HG02759 (cell line): ENCODE results near the gene PKN3.

Experiments
- ATAC-seq: cut with Tn5 transposase; IDR thresholded peaks from one replicate; pipeline ENCODE4 v1.9.1; 2021; ENCODE audit warnings: mild to moderate bottlenecking, moderate library complexity; ENCODE audit not compliant: unreplicated experiment

The PKN3 gene

DNA sequence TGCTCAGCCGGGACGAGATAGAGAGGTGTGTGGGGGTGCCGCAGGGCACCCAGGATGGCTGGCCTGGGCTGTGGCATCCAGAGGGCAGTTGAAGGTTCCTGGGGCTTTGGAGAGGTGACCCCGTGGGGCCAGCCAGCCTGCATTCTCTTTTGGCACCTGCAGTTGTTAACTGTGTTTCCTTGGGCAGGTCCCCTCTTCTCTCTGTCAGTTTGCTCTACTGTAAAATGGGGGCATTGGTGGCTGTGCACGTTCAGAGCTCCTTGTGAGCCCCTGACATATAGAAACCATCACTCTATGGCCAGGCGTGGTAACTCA is 13.1 kb downstream of the PKN3 start:
- ATAC-seq: no peak

DNA sequence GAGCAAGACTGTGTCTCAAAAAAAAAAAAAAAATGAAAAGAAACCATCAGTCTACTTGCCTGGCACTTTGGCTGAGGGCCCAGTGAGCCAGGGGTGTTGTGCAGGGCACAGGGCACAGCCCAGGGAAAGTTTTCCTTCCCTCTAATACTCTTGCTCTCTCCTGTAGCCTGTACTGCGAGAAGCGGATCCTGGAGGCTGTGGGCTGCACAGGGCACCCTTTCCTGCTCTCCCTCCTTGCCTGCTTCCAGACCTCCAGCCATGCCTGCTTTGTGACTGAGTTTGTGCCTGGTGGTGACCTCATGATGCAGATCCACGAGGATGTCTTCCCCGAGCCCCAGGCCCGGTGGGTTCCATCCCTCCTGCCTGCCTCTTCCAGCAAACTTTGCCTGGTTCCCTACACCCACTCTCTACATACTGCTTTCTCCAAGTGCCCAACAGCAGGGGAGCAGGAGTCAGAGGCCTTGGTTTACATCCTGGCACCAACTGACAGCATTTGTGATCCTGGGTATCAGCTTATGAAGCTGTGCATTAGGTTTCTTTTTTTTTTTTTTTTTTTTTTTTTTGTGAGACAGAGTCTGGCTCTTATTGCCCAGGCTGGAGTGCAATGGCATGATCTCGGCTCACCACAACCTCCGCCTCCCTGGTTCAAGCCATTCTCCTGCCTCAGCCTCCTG is 14.4 kb downstream of the PKN3 start:
- no peak for ATAC-seq

DNA sequence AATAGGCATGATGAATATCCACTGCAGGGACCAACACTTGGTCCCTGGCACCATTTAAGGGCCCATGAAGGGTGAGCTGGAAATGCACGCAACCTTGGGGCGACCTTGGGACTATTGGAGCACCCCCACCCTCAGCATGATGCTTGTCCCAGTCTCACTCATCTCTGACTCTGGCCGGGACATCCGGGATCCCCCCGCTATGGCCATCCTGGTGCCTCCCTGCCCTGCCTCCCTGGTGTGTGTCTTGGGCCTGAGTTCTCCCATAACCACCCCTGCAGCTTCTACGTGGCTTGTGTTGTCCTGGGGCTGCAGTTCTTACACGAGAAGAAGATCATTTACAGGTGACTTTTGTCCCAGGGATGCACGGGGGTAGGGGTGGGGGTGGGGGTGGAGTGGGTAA is 15.7 kb downstream of the PKN3 start:
- no peak for ATAC-seq

DNA sequence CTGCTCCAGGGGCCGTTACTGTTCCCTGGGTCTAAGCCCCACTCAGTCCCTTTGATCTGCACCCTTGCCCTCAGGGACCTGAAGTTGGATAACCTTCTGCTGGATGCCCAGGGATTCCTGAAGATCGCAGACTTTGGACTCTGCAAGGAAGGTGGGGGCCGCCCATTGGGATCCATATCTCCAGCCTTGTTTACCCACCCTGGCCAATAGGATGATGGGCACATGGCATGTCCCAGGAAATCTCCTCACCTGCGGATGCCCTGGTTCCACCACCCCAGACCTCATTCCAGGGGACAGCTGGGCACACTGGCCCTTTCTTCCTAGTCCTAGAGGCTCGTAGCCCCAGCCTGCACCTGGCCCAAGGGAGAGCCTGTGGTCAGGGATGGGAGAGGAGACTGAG is 16.2 kb downstream of the PKN3 start:
- no peak for ATAC-seq

DNA sequence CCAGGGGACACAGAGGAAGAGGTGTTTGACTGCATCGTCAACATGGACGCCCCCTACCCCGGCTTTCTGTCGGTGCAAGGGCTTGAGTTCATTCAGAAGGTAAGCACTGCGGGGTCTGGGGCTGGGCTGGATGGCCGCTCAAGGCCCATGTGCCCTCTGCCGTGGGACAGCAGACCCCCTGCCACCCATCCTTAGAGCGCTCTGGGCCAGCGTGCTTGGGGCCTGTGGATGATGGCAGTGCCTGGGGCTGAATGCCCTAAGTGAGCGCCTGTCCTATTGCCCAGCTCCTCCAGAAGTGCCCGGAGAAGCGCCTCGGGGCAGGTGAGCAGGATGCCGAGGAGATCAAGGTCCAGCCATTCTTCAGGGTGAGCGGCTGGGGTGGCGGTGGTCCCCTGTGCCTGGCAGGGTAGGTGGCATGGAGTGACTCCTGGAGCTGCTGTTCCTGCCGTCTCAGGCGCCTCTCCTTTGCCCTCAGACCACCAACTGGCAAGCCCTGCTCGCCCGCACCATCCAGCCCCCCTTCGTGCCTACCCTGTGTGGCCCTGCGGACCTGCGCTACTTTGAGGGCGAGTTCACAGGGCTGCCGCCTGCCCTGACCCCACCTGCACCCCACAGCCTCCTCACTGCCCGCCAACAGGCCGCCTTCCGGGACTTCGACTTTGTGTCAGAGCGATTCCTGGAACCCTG is 17.8 kb downstream of the PKN3 start:
- no peak for ATAC-seq

DNA sequence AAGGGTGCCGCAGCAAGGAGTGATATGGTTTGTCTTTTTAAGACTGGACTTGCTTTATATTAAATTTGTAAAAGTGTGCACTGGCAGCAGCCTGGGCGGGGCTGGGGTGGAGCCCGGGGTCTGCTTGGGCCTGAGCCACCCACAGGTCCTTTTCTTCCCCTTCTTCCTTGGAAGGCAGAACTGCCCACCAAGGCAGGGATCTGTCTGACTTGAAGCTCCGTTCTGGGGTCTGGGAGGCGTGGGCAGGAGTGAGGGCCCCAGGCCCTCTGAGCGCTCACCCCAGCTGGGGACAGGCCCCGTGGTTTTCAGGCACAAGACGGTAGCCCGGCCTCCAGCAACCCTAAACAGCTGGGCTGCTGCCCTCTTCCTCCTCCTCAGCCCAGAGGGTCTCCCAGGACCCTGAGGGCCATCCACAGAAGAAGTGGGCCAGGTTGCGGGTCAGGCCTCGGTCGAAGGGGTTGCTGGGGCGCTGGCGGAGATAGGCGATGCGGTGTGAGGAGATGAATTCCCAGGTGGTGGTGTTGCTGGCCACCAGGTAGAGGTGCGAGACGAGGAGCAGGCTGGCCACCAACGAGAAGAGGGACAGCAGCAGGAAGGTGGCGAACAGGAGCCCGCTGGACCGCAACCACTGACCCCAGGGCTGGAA is 18.7 kb downstream of the PKN3 start:
- no peak for ATAC-seq

DNA sequence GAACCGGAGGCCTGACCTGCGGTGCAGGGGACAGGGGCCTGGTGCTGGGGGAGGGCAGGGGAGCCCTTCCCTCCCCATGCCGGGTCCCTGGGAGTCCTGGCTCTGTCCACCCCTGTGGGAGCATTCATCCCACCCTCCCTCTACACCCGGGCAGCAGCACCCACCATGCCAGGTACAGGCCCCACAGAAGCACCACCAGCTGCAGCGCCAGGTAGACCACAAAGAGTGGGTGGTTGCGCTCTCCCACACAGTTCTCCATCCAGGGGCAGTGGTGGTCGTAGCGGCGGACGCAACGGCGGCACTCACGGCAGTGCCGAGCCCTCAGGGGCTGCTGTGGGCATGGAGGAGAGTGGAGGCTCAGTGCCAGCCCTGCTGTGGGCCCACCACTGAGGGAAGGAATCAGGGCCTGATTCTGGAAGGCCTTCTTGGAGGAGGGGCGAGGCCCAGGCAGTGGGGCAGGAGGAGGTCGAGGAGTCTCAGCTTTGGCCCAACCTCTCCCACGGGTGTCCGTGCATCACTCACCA is 19.2 kb downstream of the PKN3 start:
- ATAC-seq: no peak

DNA sequence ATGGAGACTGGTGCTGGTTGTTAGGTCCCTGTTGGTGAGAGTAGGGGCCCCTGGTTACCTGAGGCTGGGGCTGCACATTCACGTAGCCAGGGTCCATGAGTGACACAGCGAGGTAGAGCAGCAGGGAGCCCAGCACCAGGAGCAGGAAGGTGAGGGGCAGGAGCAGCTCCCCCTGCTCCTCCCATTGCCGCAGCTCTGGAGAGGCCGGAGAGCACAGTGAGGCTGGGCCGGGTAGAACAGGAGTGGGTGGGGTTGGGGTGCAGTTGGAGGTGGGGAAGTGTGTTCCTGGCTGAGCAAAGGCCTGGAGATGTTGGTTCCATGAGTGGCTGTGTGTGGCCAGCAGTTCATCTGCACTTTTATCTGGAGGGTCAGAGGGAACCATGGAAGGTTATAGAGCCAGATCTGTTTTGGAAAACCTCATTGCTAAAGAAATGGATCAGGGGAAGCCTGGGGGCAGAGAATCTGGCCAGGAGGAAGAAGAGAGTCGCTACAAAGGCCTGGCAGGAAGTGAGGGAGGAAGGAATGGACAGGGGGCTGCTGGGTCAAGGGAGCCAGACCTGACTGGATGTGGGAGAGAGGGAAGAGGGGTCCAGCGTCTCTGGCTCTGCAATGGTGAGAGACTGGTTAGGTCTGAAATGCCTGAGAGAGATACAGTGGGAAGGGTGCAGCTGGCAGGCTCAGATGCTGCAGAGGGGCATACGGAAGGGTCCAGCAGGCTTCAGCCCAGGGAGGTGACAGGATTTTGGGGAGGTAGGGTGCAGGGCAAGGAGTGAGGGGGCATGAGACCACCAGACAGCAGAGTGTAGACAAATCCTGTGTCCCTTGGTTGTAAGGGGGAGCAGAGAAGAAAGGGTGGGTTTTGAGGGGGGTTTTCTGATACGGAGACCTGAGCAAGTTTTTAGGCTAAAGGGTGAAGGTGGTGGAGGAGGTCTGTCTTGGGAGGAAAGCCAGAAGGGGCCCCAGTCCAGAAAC is 20.4 kb downstream of the PKN3 start:
- ATAC-seq: no peak

DNA sequence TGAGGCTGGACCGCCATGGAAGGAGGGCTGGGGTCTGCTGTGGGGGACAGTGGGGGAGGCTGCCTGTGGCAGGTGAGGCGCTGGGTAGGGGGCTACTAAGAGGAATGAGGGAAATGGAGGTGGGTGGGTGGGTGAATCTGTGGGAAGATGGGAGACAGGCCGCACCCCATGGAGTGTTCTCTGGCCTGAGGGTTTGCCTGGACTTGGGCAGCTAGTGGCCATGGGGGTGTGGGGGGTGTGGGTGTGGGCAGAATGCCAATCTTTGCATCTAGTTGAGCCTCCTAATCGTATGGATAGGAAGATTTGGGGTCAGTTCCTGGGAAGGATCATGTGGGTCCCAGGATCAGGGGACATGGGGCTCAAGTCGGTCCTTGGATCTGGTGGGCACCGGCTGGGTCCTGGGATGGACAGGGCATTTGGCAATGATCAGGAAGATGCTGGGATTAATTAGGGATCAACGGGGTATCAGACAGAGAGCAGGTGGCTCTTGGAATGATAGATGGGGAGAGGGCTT is 21.1 kb downstream of the PKN3 start:
- ATAC-seq: no peak

DNA sequence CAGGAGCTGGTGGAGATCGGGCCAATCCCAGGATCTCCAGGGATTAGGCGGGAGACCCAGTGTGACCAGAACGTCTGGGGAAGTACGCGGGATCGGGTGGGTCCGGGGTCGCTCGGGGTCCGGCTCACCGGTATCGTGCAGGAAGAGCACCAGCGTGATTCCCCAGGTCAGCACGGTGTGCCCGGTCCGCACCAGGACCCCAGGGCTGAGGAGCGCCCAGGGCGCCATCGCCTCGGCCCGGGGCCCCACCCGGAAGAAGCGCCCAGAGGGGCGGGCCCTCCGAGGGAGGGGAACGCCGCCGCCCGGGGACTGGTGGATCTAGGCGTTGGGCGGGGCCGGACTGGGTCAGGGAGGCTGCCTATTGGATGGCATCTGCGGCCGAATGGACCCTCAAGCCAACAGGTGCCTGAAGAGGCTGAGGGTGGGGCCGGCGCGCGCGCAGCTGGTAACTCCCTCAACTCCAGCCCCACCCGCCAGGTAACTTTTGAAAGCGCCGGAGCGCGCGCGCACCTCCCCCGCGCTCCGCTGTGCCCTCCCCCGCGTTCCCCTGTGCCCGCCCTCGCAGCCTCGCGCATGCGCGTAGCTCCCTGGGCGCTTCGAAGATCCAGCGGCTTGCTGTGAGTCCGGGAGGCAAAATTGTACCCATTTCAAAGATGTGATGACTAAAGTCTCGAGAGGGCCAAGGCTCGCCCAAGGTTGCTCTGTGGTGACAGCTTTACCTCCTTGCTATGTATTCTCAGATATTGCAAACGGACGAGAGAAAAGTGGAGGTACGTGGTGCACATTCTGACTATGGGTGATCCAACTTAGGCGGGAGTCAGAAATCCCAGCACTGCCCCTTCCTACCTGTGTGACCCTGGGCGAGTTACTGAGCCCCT is 21.8 kb downstream of the PKN3 start, which contains the start of gene ZDHHC12:
Gene ZDHHC12 (minus strand): TSS at position 262 of the 878 bp plus-strand sequence. CDS start 34 bp downstream, at position 228.
- peak; percentile 95 for ATAC-seq

DNA sequence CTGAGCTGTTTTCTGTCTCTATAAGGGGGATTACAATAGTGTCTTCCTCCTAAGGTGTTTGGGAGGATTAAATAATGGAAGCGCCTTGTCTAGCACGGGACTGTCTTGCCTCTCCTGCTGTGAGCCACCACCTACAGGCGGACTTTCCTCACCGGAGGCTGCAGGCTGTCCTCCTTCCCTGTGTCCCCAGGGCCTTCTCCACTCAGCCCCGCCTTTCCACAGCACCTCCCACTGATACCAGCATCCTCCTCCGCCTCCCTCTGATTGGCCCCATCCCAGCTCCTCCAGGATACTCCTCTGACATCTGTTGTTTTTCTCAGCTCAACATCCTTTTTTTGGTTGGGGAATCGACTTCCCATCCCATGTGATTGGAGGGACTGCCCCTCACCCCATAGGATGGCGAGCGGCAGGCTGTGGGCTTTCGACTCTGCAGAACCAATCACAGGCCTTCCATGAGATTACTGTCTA is 22.5 kb downstream of the PKN3 start:
- no peak for ATAC-seq

DNA sequence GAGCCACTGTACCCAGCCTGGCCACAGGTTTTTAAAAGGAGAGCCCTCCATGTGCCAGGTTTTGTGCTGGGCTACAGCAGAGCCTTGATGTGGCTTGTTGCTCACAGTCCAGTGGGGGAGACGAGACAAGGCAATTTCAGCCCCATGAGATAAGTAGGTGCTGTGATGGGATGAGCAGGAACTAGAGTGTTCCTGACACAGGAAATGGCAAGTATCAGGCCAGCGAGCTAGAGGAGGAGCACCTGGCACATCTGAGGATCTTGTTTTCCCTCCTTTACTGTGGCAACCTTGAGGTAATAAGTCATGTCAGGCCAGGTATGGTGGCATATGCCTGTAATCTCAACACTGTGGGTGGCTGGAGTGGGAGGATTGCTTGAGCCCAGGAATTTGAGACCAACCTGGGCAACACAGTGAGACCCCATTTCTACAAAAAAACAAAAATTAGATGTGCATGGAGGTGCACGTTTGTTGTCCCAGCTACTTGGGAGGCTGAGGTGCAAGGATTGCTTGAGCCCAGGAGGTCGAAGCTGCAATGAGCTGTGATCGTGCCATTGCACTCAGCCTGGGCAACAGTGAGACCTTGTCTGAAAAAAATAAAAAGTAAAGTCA is 25.4 kb downstream of the PKN3 start:
- no peak for ATAC-seq

DNA sequence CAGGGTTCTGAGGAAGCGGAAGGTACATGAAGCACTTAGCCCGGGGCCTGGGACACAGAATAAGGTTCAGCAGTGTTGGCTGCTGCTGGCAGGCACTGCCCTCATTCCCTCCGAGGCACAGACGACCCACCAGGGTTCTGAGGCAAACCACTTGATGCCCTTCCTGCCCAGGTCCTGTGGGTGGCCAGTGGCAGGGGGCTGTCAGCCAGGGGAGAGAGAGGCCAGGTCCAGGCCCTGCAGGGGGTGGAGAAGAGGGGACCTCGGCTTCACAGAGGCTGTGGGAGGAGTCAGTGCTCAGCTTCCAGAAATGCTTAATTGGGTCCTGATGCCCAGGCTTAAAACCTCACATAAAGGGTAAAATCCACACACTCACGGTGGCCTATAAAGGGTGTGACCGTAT is 26.0 kb downstream of the PKN3 start:
- no peak for ATAC-seq

DNA sequence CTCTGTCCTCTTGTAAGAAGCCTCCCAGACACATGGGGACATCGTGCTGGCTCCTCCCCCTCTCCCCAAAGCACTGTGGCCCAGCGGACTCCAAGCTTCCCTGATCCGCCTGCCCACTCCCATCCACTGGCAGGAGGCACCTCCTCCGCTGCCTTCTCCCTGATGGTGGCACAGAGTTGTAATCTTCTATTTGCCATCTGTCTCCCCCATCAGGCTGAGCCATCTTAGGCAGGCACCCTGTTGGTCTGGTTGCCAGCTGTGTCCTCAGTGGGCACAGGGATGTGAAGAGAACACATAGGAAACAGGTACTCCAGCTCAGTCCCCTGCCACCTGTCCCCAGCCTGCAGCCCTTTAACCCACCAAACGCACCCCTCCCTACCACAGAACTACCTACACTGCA is 27.0 kb downstream of the PKN3 start:
- no peak for ATAC-seq

DNA sequence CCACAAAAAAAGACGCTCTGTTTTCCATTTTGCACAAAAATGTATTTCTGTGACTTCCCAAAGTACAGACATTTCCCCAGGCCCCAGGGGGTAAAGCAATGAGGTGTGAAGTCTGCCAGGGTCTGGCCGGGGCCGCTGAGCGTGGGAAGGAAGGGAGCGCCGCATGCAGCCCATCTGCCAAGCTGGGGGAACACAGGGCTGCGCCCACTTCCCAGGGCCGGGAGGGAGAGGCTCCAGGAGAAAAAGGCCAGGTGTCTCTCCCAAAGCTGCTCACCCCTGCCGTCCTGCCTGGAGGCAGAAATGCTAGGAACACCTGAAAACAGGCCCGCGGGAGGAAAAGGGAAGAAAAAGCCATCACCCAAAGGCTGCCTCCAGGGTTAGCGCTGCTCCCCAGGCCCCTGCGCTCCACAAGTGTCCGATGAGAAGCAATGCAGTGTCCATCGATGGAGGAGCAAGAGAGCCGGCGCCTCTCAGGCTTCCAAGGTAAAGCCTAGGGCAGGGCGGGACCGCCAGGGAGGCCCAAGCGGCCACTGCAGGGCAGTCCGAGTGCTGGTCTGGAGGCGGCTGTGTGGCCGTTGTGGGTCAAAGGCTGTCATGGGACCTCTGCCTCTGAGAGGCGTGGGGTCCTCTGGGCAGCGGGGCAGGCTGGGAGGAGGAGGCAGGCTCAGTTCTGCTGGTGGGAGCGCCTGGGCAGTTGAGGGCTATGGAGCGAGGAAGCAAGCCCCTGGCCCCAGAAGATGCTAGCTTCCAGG is 27.6 kb downstream of the PKN3 start:
- ATAC-seq: no peak

DNA sequence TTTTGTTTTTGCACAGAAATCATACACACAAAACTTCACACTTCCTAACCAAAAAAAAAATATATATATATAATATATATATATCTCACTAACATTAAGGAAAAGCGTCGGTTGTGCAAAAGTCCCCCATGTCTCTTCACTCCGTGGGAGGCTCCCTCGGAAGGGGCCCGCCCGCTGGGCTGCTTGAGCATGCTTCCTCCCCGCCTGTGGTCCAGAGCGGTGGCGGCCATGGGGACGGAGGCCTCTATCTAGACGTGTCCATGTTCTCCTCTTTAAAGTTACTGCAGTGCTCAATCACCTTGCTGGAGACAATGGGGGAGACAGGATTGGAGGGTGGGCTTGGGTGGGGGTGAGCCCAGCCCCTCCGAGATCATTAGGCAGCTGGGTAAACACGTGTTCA is 28.8 kb downstream of the PKN3 start:
- ATAC-seq: no peak

DNA sequence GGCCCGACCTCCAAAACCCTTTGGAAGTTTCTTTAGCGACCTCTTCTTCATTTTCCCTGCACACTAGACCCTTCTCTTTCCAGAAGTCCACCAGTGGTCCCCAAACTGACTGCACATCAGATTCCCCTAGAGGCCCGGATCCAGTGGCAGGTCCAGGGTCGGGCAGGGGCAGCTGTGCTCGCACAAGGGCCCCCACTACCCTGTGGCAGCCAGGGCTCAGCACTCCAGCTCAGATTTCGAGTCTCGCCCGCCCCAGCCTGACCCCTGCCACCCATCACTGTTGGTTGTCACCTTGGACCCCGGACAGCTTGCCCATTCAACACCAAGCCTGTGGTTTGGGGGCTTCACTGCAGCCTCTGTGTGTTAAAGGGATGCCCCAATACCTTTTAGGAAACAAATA is 29.4 kb downstream of the PKN3 start:
- ATAC-seq: no peak

DNA sequence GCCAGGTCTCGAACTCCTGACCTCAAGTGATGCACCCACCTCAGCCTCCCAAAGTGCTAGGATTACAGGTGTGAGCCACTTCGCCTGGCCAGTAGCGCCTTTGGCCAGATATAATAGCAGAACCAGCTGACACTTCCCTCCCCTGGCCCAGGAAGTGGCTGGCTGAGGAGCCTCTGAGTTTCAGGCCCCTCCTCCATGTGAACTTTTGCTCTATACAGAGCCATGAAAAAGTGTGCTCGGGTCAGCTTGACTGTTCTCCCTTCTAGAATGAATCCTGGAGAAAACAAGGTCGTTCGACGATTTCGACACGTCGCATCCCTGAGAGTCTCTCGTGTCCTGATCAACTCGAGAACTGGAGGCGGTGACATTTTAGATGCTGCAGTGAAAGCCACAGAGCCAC is 30.3 kb downstream of the PKN3 start:
- no peak for ATAC-seq

DNA sequence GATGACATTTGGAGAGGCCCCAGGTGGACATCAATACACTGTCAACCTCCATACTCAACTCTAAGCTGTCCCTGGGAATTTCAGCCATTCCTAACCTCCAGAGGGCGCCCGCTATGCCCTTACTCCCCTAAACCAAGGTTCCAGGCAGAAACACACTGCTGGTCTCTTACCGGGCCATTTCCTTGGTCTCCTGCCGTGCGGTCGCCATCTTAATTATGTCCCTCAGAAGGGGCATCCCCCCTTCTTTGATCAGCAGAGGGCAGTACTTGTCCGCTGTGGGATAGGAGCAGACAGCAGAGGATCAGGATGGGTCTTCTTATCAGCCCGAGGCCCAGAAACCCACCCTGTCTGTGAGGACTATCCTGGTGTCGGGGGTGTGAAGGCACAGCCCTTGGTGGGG is 31.0 kb downstream of the PKN3 start:
- ATAC-seq: no peak
